Loucy (cell line): ENCODE data around the gene LSM14B.

ENCODE experiments used
- EZH2phosphoT487 ChIP-seq: fragments of 200-600 bp; IDR thresholded peaks from 2 replicates; pipeline ENCODE4 v1.6.1; 2018; ENCODE audit warnings: antibody characterized with exemption, mild to moderate bottlenecking, moderate library complexity, borderline replicate concordance
- TF ChIP-seq, protein P1 (sequence below): fragments of 200-600 bp; sonication (generic); conservative IDR thresholded peaks from 2 replicates; pipeline ENCODE4 v1.5.1; 2014; ENCODE audit warnings: mild to moderate bottlenecking, antibody characterized with exemption, low read length

- TF ChIP-seq, protein P1, sequence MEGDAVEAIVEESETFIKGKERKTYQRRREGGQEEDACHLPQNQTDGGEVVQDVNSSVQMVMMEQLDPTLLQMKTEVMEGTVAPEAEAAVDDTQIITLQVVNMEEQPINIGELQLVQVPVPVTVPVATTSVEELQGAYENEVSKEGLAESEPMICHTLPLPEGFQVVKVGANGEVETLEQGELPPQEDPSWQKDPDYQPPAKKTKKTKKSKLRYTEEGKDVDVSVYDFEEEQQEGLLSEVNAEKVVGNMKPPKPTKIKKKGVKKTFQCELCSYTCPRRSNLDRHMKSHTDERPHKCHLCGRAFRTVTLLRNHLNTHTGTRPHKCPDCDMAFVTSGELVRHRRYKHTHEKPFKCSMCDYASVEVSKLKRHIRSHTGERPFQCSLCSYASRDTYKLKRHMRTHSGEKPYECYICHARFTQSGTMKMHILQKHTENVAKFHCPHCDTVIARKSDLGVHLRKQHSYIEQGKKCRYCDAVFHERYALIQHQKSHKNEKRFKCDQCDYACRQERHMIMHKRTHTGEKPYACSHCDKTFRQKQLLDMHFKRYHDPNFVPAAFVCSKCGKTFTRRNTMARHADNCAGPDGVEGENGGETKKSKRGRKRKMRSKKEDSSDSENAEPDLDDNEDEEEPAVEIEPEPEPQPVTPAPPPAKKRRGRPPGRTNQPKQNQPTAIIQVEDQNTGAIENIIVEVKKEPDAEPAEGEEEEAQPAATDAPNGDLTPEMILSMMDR, result no peak
- no peak for TF ChIP-seq EZH2phosphoT487
Measured at GRCh38 chr20:62080249-62080990, 41.9 kb upstream of the LSM14B start.
